Endothelial cell (in vitro differentiated cells): ENCODE data around the gene CSNK1D. TPM values are rescaled to one million over a fixed set of nuclear protein-coding genes. Genes with fewer than 3 reads are reported as not detected.
A peak's percentile ranks its signal among the peaks of the same experiment; 100 is the strongest.

Experiments used
- DNase-seq: peaks from one replicate; pipeline ENCODE4 v3.0.0; 2021; ENCODE audit warnings: low spot score
- H3K27ac Mint-ChIP-seq: one replicate; pipeline ENCODE4 v1.8.0; 2021; ENCODE audit warnings: mixed read lengths, inconsistent platforms; ENCODE audit not compliant: unreplicated experiment
- H3K27me3 Mint-ChIP-seq: one replicate; pipeline ENCODE4 v1.8.0; 2021; ENCODE audit warnings: mild to moderate bottlenecking, moderate library complexity, mixed read lengths, inconsistent platforms; ENCODE audit not compliant: unreplicated experiment
- H3K36me3 Mint-ChIP-seq: one replicate; pipeline ENCODE4 v1.8.0; 2021; ENCODE audit warnings: mild to moderate bottlenecking, low read depth, mixed read lengths, inconsistent platforms; ENCODE audit not compliant: unreplicated experiment
- H3K4me1 Mint-ChIP-seq: one replicate; pipeline ENCODE4 v1.8.0; 2021; ENCODE audit warnings: mild to moderate bottlenecking, mixed read lengths, inconsistent platforms; ENCODE audit not compliant: unreplicated experiment
- H3K4me3 Mint-ChIP-seq: one replicate; pipeline ENCODE4 v1.8.0; 2021; ENCODE audit warnings: mild to moderate bottlenecking, mixed read lengths, inconsistent platforms; ENCODE audit not compliant: unreplicated experiment
- H3K9me3 Mint-ChIP-seq: one replicate; pipeline ENCODE4 v1.8.0; 2021; ENCODE audit warnings: mixed read lengths, inconsistent platforms; ENCODE audit not compliant: unreplicated experiment
- CTCF ChIP-seq: fragments of 200-600 bp; sonication (generic); IDR thresholded peaks from one replicate; pipeline ENCODE4 v1.5.0; 2021; ENCODE audit warnings: antibody characterized with exemption; ENCODE audit not compliant: unreplicated experiment
- total RNA-seq: library from RNA; stranded (reverse); fragmentation: NEBNext Ultra II Directional; extraction: Animal tissue kit (Norgen Biotek cat#: 25700); gene quantifications from one replicate; pipeline ENCODE4 v1.2.1, GENCODE V29; 2021; ENCODE audit not compliant: unreplicated experiment

The CSNK1D gene
- total RNA-seq, 1 donor from 2014 or later = 149 TPM

DNA sequence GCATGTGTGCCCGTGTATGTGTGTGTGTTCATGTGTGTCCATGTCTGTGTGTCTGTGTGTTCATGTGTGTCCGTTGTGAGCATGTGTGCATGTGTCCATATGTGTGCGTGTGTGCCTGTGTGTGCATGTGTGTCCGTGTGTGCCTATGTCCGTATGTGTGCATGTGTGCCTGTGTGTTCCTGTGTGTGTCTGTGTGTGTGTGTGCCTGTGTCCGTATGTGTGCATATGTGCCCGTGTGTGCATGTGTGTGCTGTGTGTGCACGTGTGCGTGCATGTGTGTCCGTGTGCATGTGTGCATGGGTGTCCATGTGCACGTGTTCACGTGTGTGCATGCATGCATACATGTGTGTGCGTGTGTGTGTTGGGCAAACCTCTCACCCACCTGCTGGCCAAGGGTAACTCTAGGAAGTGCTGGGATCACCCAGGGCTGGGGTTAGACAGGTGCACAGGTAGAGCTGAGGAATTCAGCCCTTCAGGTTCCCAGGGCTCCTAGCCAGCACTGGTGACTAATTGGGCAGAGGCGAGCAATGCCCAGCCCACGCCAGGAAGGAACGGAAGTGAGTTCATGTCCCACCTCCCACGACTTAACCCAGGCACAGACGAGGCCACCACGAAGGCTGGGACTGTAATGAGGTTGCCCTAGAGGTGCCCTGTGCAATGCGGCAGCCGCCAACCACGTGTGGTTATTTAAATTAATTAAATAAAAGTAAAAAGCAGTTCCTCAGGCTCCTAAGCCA lies 8.2 kb upstream of the CSNK1D start:
- no peak overlapping the region for H3K27ac Mint-ChIP-seq
- H3K4me3 Mint-ChIP-seq = no peak overlapping the region
- DNase-seq = no peak
- TF ChIP-seq CTCF = no peak
- peaks cover 16% of the 10 kb centered on the region for H3K27me3 Mint-ChIP-seq
- peaks cover 3% of the 10 kb centered on the region for H3K36me3 Mint-ChIP-seq
- no peaks in the 10 kb centered on the region for H3K9me3 Mint-ChIP-seq
- peaks cover 28% of the 10 kb centered on the region for H3K4me1 Mint-ChIP-seq

GRCh38 chr17:82281076-82281475 lies 7.6 kb upstream of the CSNK1D start:
- Mint-ChIP-seq H3K9me3 (no peaks in the 10 kb centered on the region), H3K4me1 (peaks cover 28% of the 10 kb centered on the region), H3K27ac (no peak overlapping the region), H3K27me3 (peaks cover 17% of the 10 kb centered on the region), H3K4me3 (no peak overlapping the region), H3K36me3 (peaks cover 3% of the 10 kb centered on the region)
- no peak for DNase-seq
- no peak for TF ChIP-seq CTCF

GRCh38 chr17:82280537-82280936 lies 7.0 kb upstream of the CSNK1D start:
- peaks cover 3% of the 10 kb centered on the region for H3K36me3 Mint-ChIP-seq
- H3K9me3 Mint-ChIP-seq = no peaks in the 10 kb centered on the region
- no peak overlapping the region for H3K4me3 Mint-ChIP-seq
- no peak for DNase-seq
- TF ChIP-seq CTCF = no peak
- H3K27ac Mint-ChIP-seq = no peak overlapping the region
- H3K27me3 Mint-ChIP-seq = peaks cover 18% of the 10 kb centered on the region
- peaks cover 28% of the 10 kb centered on the region for H3K4me1 Mint-ChIP-seq

DNA sequence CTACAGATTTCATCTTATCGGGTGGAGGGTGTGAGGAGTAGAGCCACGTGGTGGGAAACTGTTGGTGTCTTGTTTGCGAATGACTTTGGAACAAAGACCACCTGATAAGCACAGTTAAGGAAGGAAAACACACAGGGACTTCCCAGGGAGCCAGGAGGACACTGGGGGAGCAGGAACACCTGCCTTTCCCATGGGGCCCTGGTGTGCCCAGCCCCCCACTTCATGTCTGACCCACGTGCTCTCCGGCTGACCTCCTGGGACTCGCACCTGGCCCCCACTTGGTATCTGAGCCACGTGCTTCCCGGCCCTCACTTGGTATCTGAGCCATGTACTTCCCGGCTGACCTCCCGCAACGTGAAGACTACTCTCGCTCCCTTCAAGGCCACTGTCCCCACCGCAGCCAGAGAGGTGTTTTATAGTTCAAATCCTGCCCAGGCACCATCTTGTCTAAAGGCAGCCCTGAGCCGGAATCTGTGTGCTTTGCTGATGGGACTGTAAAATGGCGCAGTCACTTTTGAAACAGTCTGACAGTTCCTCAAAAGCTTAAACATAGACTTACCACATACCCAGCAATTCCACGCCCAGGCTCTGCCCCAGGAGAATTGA lies 5.4 kb upstream of the CSNK1D start:
- H3K27me3 Mint-ChIP-seq = peaks cover 23% of the 10 kb centered on the region
- TF ChIP-seq CTCF = no peak
- H3K36me3 Mint-ChIP-seq = peaks cover 3% of the 10 kb centered on the region
- no peak for DNase-seq
- H3K9me3 Mint-ChIP-seq = no peaks in the 10 kb centered on the region
- H3K4me1 Mint-ChIP-seq = peaks cover 30% of the 10 kb centered on the region
- H3K27ac Mint-ChIP-seq = peak overlapping the region; percentile 64
- H3K4me3 Mint-ChIP-seq = peak overlapping the region; percentile 62

DNA sequence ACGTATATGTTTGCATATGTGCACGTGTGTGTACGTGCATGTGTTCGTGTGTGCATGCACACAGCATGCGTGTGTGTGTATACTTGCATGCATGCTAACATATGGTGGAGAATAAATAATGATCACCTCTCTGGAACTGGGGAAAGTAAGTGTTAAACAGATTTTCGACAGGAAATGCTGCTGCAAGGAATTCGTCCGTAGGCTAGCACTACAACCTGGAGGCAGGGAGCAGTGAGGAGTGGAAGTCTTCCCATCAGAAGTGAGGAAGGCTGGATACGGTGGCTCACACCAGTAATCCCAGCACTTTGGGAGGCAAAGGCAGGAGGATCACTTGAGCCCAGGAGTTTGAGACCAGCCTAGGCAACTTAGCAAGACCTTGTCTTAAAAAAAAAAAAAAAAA lies 4.8 kb upstream of the CSNK1D start:
- no peak for DNase-seq
- no peak for TF ChIP-seq CTCF
- peaks cover 3% of the 10 kb centered on the region for H3K36me3 Mint-ChIP-seq
- no peaks in the 10 kb centered on the region for H3K9me3 Mint-ChIP-seq
- H3K27me3 Mint-ChIP-seq = peaks cover 24% of the 10 kb centered on the region
- peak overlapping the region; percentile 6 for H3K4me3 Mint-ChIP-seq
- peaks cover 30% of the 10 kb centered on the region for H3K4me1 Mint-ChIP-seq
- H3K27ac Mint-ChIP-seq = no peak overlapping the region
